HepG2 (cell line): ENCODE measurements around the gene ZFP36. TPM values are rescaled to one million over a fixed set of nuclear protein-coding genes. Genes with fewer than 3 reads are reported as not detected.

ENCODE experiments used
- CHD4 ChIP-seq: fragments of 200-600 bp; sonication (generic); IDR thresholded peaks from 2 replicates; pipeline ENCODE4 v1.7.0; 2017; ENCODE audit warnings: mild to moderate bottlenecking, low read length, borderline replicate concordance
- GATAD1 ChIP-seq: IDR thresholded peaks from 2 replicates; pipeline ENCODE4 v1.6.1; 2016; ENCODE audit warnings: missing genetic modification reagents, missing compliant biosample characterization
- HOXA3 ChIP-seq: sonication (generic); formaldehyde crosslinking; IDR thresholded peaks from 2 replicates; pipeline ENCODE4 v1.5.0; 2020; ENCODE audit warnings: missing genetic modification reagents
- REL ChIP-seq: sonication (generic); formaldehyde crosslinking; conservative IDR thresholded peaks from 2 replicates; pipeline ENCODE4 v1.8.0; 2022; ENCODE audit warnings: mild to moderate bottlenecking, missing genetic modification reagents, moderate library complexity
- RORA ChIP-seq: sonication (generic); formaldehyde crosslinking; IDR thresholded peaks from 2 replicates; pipeline ENCODE4 v1.5.0; 2020; ENCODE audit warnings: mild to moderate bottlenecking, missing genetic modification reagents, moderate library complexity
- SALL2 ChIP-seq: sonication (generic); formaldehyde crosslinking; IDR thresholded peaks from 2 replicates; pipeline ENCODE4 v1.8.1; 2023; ENCODE audit warnings: mild to moderate bottlenecking, missing genetic modification reagents, inconsistent platforms
- TOE1 ChIP-seq: sonication (generic); formaldehyde crosslinking; IDR thresholded peaks from 2 replicates; pipeline ENCODE4 v1.4.0; 2020; ENCODE audit warnings: mild to moderate bottlenecking, missing genetic modification reagents
- ZFYVE20 ChIP-seq: sonication (generic); formaldehyde crosslinking; IDR thresholded peaks from 2 replicates; pipeline ENCODE4 v1.8.0; 2023; ENCODE audit warnings: low read depth, mild to moderate bottlenecking, moderate library complexity, missing genetic modification reagents, borderline replicate concordance
- ZMYM2 ChIP-seq: sonication (generic); formaldehyde crosslinking; IDR thresholded peaks from 2 replicates; pipeline ENCODE4 v1.8.0; 2022; ENCODE audit warnings: mild to moderate bottlenecking, missing genetic modification reagents
- ZNF615 ChIP-seq: sonication (generic); formaldehyde crosslinking; IDR thresholded peaks from 2 replicates; pipeline ENCODE4 v1.5.0; 2020; ENCODE audit warnings: mild to moderate bottlenecking, missing genetic modification reagents, borderline replicate concordance
- ZNF619 ChIP-seq: sonication (generic); formaldehyde crosslinking; IDR thresholded peaks from 2 replicates; pipeline ENCODE4 v1.4.0; 2020; ENCODE audit warnings: mild to moderate bottlenecking, missing genetic modification reagents
- ZNF773 ChIP-seq: sonication (generic); formaldehyde crosslinking; IDR thresholded peaks from 2 replicates; pipeline ENCODE4 v1.4.0; 2020; ENCODE audit warnings: missing genetic modification reagents, borderline replicate concordance
- ZSCAN9 ChIP-seq: IDR thresholded peaks from 2 replicates; pipeline ENCODE4 v1.6.1; 2016; ENCODE audit warnings: borderline replicate concordance
- polyA plus RNA-seq, 8 experiments: library from polyadenylated mRNA; depleted of rRNA in 3 of 8; stranded (reverse) in 7 of 8; unstranded in 1 of 8; fragments of >200 nt; fragmentation: Illumina TruSeq in 4 of 8; extraction: Trizol in 4 of 8; gene quantifications; 2 replicates each; pipeline versions ENCODE4 v1.2.1 to v1.2.3, GENCODE V29; 2011 to 2016; ENCODE audit warnings: low read depth in 4 of 8, missing spikeins in 1 of 8, mixed read lengths in 1 of 8; ENCODE audit not compliant: insufficient read depth in 1 of 8
- total RNA-seq, 5 experiments: library from RNA; depleted of rRNA; stranded (reverse); fragments of >200 nt; fragmentation: Illumina TruSeq; extraction: Trizol; gene quantifications; 2 replicates each; pipeline ENCODE4 v1.2.3, GENCODE V29; 2016; ENCODE audit warnings: low read depth in 1 of 5
- TF ChIP-seq, protein P1 (sequence below): IDR thresholded peaks from 2 replicates; pipeline ENCODE4 v1.6.1; 2018; ENCODE audit warnings: missing genetic modification reagents, mild to moderate bottlenecking, missing compliant biosample characterization
- TF ChIP-seq, protein P2 (sequence below): sonication (generic); formaldehyde crosslinking; IDR thresholded peaks from 2 replicates; pipeline ENCODE4 v1.4.0; 2020; ENCODE audit warnings: missing genetic modification reagents, borderline replicate concordance
- TF ChIP-seq, protein P3 (sequence below): sonication (generic); formaldehyde crosslinking; IDR thresholded peaks from 2 replicates; pipeline ENCODE4 v1.4.0; 2020; ENCODE audit warnings: mild to moderate bottlenecking, missing genetic modification reagents
- TF ChIP-seq, protein P4 (sequence below): sonication (generic); formaldehyde crosslinking; IDR thresholded peaks from 2 replicates; pipeline ENCODE4 v1.4.0; 2020; ENCODE audit warnings: missing genetic modification reagents
- TF ChIP-seq, protein P5 (sequence below): sonication (generic); formaldehyde crosslinking; IDR thresholded peaks from 2 replicates; pipeline ENCODE4 v1.4.0; 2020; ENCODE audit warnings: missing genetic modification reagents, borderline replicate concordance

The ZFP36 gene
- total and polyA plus RNA-seq, 2 of the 13 experiments (the other 11 are each of a cell fraction or from before 2014, with no cell fraction given), result 1.4 to 1.7 TPM

DNA sequence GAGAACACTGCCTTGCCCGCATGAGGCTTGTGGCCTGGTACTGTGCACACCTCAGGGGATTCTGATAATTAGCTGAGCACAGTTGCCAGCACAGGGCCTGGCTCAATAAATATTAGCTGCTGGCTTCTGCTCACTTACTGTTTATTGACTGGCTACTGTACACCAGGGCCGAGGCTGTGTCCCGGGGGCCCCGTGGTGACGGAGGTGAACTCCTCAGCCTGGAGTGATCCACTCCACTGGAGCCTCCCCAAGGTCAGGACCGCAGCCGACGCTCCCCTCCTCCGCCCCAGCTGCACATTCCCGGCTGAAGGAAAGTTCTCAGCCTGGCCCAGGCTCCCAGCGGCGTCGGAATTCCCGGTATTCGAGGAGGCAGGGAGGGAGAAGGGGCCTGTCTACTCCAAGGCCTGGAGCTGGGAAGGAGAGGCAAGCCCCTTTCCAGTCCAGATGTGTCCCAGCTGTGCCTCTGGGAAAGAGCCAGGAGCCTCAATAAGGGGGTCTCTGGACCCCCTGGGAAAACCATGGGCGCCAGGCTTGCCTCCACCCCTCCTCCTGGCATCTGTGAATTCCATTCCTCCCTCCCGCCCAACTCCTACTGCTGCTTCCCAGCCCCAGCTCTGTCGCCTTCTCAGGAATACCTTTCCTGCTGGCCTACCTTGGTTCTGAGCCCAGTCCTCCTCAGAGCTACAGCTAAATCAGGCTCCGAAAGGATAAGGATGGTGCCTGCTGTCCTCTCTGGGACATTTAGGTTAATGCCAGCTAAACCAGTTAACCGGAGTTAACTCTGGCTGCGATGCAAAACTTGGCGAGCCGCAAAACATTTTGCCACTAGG, 21.9 kb downstream of the ZFP36 start (continued):
- TF ChIP-seq, protein P1, sequence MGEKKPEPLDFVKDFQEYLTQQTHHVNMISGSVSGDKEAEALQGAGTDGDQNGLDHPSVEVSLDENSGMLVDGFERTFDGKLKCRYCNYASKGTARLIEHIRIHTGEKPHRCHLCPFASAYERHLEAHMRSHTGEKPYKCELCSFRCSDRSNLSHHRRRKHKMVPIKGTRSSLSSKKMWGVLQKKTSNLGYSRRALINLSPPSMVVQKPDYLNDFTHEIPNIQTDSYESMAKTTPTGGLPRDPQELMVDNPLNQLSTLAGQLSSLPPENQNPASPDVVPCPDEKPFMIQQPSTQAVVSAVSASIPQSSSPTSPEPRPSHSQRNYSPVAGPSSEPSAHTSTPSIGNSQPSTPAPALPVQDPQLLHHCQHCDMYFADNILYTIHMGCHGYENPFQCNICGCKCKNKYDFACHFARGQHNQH (CRISPR knock-in tag), result 0 out of 2 replicates have a peak, but pooled peaks have one; percentile 49
- TF ChIP-seq, protein P2, sequence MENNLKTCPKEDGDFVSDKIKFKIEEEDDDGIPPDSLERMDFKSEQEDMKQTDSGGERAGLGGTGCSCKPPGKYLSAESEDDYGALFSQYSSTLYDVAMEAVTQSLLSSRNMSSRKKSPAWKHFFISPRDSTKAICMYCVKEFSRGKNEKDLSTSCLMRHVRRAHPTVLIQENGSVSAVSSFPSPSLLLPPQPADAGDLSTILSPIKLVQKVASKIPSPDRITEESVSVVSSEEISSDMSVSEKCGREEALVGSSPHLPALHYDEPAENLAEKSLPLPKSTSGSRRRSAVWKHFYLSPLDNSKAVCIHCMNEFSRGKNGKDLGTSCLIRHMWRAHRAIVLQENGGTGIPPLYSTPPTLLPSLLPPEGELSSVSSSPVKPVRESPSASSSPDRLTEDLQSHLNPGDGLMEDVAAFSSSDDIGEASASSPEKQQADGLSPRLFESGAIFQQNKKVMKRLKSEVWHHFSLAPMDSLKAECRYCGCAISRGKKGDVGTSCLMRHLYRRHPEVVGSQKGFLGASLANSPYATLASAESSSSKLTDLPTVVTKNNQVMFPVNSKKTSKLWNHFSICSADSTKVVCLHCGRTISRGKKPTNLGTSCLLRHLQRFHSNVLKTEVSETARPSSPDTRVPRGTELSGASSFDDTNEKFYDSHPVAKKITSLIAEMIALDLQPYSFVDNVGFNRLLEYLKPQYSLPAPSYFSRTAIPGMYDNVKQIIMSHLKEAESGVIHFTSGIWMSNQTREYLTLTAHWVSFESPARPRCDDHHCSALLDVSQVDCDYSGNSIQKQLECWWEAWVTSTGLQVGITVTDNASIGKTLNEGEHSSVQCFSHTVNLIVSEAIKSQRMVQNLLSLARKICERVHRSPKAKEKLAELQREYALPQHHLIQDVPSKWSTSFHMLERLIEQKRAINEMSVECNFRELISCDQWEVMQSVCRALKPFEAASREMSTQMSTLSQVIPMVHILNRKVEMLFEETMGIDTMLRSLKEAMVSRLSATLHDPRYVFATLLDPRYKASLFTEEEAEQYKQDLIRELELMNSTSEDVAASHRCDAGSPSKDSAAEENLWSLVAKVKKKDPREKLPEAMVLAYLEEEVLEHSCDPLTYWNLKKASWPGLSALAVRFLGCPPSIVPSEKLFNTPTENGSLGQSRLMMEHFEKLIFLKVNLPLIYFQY (CRISPR knock-in tag), result no peak
- no peak for TF ChIP-seq SALL2 (CRISPR knock-in tag)
- TF ChIP-seq ZNF619, result no peak
- TF ChIP-seq, protein P3, sequence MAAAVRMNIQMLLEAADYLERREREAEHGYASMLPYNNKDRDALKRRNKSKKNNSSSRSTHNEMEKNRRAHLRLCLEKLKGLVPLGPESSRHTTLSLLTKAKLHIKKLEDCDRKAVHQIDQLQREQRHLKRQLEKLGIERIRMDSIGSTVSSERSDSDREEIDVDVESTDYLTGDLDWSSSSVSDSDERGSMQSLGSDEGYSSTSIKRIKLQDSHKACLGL (CRISPR knock-in tag), result no peak
- peak; percentile 28; the same call in 1 of the 2 replicates for TF ChIP-seq ZSCAN9
- TF ChIP-seq HOXA3, result peak; percentile 28; the same call in 1 of the 2 replicates
- no peak for TF ChIP-seq REL
- TF ChIP-seq ZNF773 (CRISPR knock-in tag), result no peak
- no peak for TF ChIP-seq CHD4
- no peak for TF ChIP-seq ZFYVE20 (CRISPR knock-in tag)
- no peak for TF ChIP-seq RORA
- no peak for TF ChIP-seq GATAD1
- TF ChIP-seq TOE1 (CRISPR knock-in tag), result no peak
- TF ChIP-seq ZNF615 (CRISPR knock-in tag), result no peak
- 0 out of 2 replicates have a peak, but pooled peaks have one; percentile 65 for TF ChIP-seq ZMYM2 (CRISPR knock-in tag)
- TF ChIP-seq, protein P4, sequence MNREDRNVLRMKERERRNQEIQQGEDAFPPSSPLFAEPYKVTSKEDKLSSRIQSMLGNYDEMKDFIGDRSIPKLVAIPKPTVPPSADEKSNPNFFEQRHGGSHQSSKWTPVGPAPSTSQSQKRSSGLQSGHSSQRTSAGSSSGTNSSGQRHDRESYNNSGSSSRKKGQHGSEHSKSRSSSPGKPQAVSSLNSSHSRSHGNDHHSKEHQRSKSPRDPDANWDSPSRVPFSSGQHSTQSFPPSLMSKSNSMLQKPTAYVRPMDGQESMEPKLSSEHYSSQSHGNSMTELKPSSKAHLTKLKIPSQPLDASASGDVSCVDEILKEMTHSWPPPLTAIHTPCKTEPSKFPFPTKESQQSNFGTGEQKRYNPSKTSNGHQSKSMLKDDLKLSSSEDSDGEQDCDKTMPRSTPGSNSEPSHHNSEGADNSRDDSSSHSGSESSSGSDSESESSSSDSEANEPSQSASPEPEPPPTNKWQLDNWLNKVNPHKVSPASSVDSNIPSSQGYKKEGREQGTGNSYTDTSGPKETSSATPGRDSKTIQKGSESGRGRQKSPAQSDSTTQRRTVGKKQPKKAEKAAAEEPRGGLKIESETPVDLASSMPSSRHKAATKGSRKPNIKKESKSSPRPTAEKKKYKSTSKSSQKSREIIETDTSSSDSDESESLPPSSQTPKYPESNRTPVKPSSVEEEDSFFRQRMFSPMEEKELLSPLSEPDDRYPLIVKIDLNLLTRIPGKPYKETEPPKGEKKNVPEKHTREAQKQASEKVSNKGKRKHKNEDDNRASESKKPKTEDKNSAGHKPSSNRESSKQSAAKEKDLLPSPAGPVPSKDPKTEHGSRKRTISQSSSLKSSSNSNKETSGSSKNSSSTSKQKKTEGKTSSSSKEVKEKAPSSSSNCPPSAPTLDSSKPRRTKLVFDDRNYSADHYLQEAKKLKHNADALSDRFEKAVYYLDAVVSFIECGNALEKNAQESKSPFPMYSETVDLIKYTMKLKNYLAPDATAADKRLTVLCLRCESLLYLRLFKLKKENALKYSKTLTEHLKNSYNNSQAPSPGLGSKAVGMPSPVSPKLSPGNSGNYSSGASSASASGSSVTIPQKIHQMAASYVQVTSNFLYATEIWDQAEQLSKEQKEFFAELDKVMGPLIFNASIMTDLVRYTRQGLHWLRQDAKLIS, result no peak
- TF ChIP-seq, protein P5, sequence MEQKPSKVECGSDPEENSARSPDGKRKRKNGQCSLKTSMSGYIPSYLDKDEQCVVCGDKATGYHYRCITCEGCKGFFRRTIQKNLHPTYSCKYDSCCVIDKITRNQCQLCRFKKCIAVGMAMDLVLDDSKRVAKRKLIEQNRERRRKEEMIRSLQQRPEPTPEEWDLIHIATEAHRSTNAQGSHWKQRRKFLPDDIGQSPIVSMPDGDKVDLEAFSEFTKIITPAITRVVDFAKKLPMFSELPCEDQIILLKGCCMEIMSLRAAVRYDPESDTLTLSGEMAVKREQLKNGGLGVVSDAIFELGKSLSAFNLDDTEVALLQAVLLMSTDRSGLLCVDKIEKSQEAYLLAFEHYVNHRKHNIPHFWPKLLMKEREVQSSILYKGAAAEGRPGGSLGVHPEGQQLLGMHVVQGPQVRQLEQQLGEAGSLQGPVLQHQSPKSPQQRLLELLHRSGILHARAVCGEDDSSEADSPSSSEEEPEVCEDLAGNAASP (CRISPR knock-in tag), result peak; percentile 49; the same call in 1 of the 2 replicates
